GM12801 (cell line): Measurements from ENCODE around the gene WWC1.

Source experiments
- TF ChIP-seq, protein P1 (sequence below): IDR thresholded peaks from one replicate; pipeline ENCODE4 v1.5.1; 2011; ENCODE audit warnings: control low read depth; ENCODE audit not compliant: insufficient read length; ENCODE audit errors: extremely low read depth

WWC1 gene

GRCh38 chr5:168274406-168274805, 17.0 kb upstream of the WWC1 start:
- TF ChIP-seq, protein P1, sequence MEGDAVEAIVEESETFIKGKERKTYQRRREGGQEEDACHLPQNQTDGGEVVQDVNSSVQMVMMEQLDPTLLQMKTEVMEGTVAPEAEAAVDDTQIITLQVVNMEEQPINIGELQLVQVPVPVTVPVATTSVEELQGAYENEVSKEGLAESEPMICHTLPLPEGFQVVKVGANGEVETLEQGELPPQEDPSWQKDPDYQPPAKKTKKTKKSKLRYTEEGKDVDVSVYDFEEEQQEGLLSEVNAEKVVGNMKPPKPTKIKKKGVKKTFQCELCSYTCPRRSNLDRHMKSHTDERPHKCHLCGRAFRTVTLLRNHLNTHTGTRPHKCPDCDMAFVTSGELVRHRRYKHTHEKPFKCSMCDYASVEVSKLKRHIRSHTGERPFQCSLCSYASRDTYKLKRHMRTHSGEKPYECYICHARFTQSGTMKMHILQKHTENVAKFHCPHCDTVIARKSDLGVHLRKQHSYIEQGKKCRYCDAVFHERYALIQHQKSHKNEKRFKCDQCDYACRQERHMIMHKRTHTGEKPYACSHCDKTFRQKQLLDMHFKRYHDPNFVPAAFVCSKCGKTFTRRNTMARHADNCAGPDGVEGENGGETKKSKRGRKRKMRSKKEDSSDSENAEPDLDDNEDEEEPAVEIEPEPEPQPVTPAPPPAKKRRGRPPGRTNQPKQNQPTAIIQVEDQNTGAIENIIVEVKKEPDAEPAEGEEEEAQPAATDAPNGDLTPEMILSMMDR, result no peak

- TF ChIP-seq, protein P1, result no peak
Measured at GRCh38 chr5:168275940-168276339, 15.5 kb upstream of the WWC1 start.

- TF ChIP-seq, protein P1, result no peak
Measured at GRCh38 chr5:168282120-168282519, 9.3 kb upstream of the WWC1 start.

DNA sequence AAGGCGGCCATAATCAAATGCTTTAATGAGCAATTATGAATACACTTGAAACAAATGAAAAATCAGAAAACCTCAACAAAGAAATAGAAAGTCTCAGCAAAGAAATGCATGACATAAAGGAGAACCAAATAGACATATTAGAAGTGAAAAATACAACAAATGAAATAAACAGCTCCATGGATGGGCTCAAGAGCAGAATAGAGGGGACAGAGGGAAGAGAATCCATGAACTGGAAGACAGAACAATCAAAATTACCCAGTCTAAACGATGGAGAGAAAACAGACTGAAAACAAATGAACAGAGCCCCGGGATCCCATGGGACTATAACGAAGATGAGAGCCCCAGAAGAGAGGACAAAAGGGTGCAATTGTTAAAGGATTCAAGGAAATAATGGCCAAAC, 6.6 kb upstream of the WWC1 start:
- TF ChIP-seq, protein P1, result no peak

DNA sequence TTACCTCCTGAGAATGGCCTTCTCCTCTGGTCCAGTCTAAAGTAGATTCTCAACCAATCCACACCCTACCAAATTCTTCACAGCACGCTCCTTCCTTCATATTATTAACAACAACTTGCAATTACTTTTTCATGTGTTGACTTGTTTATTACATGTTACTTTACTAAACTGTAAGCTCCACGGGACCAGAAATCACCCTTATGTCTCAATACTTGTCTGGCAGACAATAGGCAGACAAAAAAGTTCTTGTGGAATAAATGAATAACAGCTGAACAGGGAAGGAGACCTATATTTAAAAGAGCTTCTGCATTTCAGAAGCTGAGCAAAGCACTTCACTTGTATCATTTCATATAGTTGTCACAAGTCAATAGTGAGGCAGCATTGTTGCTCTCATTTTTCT, 5.7 kb upstream of the WWC1 start:
- TF ChIP-seq, protein P1, result no peak

DNA sequence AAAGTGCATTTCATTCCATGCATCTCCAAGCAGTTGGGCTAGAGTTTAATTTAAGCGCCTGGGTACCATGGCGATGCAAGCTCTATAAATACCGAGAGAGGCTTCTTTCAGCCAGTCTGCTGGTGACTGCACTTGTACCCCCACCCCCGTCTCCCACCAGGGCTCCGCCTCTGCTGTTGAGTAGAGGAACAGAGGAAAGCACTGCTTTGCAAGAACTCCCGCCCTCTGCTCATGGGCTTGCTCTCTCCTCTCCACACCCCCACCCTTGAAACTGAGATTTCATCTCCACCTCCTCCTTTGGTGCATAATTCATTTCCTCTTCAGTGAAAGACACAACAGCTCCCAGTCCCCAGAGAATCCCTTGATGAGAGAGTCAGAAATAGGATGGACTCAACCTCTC, 5.1 kb upstream of the WWC1 start:
- TF ChIP-seq, protein P1, result no peak

- TF ChIP-seq, protein P1, result no peak
Measured at GRCh38 chr5:168287362-168287761, 4.1 kb upstream of the WWC1 start.
